HG02610 (cell line): ENCODE data around the gene TMA7.
"Not testable (repeated sequence)": the region's sequence is repeated elsewhere in the genome, so short reads cannot be mapped to it uniquely, and the experiment has no call there.

ENCODE experiments used
- ATAC-seq: cut with Tn5 transposase; IDR thresholded peaks from one replicate; pipeline ENCODE4 v1.9.1; 2021; ENCODE audit warnings: mild to moderate bottlenecking, moderate library complexity; ENCODE audit not compliant: unreplicated experiment

The TMA7 gene

GRCh38 chr3:48435774-48436476 lies 4.1 kb upstream of the TMA7 start:
- ATAC-seq = no peak

DNA sequence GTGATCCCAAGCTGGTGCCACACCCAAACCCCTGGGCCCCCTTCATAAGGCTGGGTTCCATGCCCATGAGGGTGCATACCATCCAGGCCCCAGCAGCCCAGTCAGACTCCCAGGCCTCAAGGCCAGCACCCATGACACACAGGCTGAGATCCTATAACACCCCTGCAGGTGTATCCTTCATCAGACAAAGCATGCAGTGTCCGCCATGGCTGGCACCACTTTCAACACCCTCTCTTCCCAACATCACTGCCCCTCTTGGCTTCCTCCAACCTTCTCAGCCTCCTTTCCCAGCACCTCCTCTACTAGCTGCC lies 3.6 kb upstream of the TMA7 start:
- no peak for ATAC-seq

- ATAC-seq = no peak
Measured at GRCh38 chr3:48436855-48437254, 3.2 kb upstream of the TMA7 start.

GRCh38 chr3:48437812-48438211 lies 2.2 kb upstream of the TMA7 start:
- ATAC-seq = no peak

DNA sequence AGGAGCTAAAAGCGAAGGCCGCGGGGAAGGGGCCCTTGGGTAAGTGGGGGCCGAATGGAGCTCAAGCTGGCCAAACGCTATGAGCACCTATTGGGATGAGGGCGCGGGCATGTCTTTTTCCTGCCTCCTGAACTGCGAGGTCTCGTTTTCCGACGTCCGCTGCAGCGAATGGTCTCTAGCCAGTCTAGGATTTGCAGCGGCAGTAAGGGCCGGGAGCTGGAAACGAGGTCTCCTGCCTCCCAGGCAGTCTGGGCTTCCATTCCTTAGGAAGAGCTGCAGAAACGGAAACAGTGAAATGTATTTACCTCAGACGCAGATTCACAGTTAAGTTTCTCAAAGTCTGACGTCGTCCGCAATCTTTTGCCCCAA lies 517 bp downstream of the TMA7 start:
- no peak for ATAC-seq

DNA sequence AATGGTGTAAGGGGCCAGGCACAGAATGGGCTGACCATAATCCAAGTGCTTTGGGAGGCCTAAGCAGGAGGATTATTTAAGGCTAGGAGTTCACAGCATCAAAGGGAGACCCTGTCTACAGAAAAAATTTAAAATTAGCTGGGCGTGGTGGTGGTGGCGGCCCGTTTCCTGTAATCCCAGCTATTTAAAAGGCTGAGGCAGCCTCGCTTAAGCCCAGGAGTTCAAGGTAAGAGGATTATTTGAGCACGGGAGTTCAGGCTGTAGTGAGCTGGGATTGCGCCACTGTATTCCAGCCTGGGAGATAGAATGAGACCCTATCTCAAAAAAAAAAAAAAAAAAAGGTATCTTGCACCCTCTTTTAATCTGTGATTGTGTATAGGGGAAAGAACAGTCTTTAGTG lies 1.9 kb downstream of the TMA7 start:
- no peak for ATAC-seq

DNA sequence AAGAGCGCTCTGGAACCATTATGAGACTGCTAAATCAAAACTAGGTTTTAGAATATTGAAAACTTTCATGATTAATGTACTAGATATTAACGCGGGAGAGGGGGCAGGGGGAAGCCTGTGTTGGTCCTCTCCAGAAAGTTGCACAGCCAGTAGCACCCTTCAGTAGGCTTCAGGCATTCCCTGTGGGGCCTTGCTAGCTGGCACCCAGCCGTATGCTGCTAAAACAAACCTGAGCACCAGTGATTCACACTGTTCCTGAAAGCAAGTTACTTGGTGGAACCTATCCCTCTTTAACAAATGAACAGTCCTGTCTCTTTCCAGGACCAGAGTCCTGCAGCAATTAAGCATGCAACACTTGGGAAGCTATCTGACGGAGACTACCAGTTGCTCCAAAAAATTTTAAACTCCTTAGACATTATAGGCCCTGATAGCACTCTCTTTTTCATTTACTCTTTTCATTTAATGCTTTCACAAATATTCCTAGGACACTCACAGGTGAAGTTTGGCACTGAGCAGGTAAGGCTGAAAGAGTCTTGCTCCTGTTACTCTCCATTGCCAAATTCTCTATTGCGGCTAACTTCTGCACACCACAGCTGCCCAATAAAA lies 5.3 kb downstream of the TMA7 start:
- no peak for ATAC-seq

DNA sequence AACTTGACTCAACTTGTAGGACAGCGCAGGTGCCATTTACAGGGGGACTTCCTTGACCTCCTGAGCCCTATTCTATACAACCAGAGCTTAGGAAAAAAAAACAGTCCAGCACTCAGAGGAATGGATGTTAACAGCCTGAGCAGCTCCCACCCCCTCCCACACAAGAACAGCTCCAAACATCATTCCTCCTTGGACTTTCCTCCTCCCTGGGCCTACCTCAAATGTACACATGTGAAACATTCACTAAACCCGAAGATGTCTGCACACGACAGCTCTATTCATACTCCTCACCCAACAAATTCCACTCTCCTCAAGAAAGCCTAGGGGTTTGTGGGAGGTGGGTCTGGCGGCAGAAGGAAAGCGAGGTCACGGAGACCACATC lies 6.0 kb downstream of the TMA7 start:
- ATAC-seq = no peak

DNA sequence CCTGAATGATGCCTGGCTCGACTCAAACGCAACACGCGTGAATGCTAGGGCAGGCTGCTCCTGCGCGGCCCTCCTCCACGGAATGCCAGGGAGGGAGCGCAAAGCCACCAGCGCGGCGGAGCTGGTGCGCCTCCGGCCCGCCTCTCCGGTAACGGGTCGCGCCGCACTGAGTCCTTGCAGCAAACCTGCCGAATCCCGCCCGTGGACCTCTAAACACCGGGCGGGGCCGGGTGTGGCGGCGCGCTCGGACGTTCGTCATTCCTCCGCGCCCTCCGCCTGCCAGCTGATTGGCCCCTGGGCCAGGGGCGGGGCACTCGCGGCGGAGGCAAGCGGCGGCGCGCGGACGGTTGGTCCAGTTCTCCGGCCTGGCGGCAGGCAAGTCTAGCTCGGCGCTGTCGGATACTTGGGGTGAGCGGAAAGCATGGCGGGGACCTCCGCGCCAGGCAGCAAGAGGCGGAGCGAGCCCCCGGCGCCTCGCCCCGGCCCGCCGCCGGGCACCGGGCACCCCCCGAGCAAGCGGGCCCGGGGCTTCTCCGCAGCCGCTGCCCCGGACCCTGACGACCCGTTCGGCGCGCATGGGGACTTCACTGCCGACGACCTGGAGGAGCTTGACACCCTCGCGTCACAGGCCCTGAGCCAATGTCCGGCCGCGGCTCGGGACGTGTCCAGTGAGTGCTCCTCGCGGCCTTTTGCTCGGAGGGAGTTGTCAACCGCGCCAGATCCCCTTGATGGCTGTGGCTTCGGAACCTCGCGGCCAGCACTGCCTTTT lies 6.6 kb downstream of the TMA7 start, which contains the start of gene ATRIP:
Gene ATRIP, plus strand, starts transcription at position 313 of the 769 bp plus-strand sequence. Its CDS starts 109 bp downstream, at position 422.
- peak; percentile 87 for ATAC-seq

GRCh38 chr3:48451270-48451669 lies 11.2 kb downstream of the TMA7 start:
- no peak for ATAC-seq

DNA sequence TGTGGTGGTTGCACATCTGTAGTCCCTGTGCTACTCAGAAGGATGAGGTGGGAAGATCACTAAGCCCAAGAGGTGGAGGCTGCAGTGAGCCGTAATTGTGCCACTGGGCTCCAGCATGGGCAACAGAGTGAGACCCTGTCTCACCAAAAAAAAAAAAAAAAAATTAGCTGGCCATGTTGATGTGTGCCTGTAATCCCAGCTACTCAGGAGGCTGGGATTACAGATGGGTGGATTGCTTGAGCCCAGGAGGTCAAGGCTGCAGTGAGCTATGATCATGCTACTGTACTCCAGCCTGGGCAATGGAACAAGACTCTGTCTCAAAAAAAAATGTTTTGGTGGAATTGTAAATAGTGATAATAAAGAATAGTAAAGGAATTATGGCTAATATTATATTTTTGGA lies 16.4 kb downstream of the TMA7 start:
- no peak for ATAC-seq

GRCh38 chr3:48459331-48459730 lies 19.3 kb downstream of the TMA7 start:
- no peak for ATAC-seq

DNA sequence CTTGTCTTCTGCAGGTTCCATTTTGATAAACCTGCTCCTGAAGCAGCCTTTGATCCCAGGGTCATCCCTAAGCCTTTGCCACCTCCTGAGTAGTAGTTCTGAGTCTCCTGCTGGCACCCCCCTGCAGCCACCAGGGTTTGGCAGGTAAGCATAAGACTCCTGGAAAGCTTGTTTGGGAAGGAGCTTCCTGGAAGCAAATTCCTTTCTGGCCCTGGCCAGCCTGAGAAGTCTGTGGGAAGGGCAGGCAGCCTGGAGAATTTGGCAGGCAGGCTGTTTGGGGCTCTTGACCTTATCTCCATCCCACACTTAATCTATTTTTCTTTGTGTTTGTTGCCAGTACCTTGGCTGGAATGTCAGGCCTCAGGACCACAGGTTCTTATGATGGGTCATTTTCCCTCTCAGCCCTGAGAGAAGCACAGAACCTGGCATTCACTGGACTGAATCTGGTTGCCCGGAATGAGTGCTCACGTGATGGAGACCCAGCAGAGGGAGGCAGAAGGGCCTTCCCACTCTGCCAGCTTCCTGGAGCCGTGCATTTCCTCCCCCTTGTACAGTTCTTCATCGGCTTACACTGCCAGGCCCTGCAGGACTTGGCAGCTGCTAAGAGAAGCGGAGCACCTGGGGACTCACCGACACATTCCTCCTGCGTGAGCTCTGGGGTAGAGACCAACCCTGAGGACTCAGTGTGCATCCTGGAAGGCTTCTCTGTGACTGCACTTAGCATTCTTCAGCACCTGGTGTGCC lies 19.9 kb downstream of the TMA7 start:
- ATAC-seq = no peak

DNA sequence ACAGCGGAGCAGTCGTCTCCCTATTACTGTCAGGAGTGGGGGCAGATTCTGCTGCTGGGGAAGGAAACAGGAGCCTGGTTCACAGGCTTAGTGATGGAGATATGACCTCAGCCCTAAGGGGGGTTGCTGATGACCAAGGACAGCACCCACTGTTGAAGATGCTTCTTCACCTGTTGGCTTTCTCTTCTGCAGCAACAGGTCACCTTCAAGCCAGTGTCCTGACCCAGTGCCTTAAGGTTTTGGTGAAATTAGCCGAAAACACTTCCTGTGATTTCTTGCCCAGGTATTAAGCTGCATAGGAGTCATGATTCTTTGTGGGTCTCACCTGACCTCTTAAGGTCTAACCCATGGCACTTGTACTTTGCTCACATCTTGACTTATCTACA lies 20.5 kb downstream of the TMA7 start:
- ATAC-seq = no peak

- not testable (repeated sequence) for ATAC-seq
Measured at GRCh38 chr3:48461767-48462166, 21.7 kb downstream of the TMA7 start.

DNA sequence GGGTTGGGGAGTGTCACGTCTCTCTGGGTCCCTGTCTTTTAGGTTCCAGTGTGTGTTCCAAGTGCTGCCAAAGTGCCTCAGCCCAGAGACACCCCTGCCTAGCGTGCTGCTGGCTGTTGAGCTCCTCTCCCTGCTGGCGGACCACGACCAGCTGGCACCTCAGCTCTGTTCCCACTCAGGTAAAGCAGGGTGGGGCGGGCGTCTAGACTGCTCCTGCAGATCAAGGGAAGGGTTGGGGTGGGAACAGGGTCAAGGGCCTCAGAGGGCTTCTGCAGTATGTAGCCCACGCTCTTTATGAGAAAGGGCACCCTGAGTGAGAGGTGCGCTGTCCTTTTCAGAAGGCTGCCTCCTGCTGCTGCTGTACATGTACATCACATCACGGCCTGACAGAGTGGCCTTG lies 23.6 kb downstream of the TMA7 start:
- ATAC-seq = no peak

GRCh38 chr3:48464713-48465221 lies 24.7 kb downstream of the TMA7 start:
- no peak for ATAC-seq

DNA sequence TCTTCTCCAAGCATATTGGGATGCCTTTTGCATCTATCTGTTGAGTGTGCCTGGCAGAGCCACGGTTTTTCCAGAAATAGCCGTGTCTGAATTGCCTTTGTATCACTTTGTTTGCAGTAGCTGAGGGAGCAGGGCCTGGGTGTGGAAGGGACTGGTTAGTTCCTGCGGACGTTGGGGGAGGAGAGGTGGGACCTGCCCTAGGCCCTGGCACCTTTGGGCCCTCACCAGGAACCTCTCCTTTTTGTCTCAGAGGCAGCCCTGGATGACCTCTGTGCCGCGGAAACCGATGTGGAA lies 25.1 kb downstream of the TMA7 start:
- no peak for ATAC-seq

DNA sequence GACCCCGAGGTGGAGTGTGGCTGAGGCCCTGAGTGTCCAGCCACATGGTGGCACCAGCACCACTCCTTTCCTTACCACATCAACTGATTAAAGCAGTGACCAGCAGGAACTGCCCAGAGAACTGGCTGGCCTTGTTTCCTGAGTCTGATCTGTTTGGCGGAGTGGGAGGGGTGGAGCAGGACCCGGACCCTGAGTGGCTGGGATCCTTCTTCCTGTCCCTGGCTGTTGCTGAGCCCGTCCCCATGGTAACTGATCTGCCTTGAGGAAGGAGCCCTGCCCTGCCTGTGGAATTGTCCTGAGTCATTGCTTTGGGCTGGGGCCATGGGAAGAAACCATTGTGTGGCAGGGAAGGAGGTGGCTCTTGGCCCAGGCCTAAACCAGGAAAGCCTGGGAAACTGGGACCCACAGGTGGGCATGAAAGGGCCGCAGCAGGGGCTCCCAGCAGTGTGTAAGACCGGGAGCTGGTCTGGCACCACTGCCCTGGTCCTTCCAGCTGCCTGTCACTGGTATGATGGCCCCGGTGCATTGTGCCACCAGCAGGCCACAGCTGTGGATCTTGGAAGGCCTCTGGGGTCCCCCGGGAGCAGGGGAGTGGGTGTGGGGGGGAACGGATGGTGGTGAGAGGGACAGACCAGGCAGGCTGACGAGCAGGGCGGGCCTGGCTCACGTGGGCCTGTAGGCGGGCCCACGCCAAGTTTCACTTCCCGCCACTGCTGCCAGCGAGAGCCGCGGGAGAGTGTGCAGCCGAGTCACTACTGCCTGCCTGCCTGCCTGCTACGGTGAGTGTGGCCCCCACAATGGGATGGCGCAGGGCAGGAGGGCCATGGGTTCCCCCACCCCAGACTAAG lies 25.7 kb downstream of the TMA7 start:
- peak; percentile 81 for ATAC-seq

- peak; percentile 10 for ATAC-seq
Measured at GRCh38 chr3:48466386-48467109, 26.5 kb downstream of the TMA7 start.
